HepG2 (cell line): ENCODE data around the gene NABP2. TPM values are rescaled to one million over a fixed set of nuclear protein-coding genes. Genes with fewer than 3 reads are reported as not detected.
A peak's percentile ranks its signal among the peaks of the same experiment; 100 is the strongest.

Experiments
- ATAC-seq: fragments of 200-7000 bp; cut with Tn5 transposase; 3 replicates; pipeline ENCODE4 v1.9.1; 2020; ENCODE audit warnings: mild to moderate bottlenecking, moderate library complexity
- BruUV-seq: library from RNA; stranded (reverse); fragments of 400-500 nt; replicated peaks from 2 replicates; lab custom pipeline; 2021; lab: Mats Ljungman, UMichigan
- CTCF ChIA-PET: fragments of 300-600 bp; formaldehyde crosslinking; extraction: SDS; loops from one replicate; lab custom pipeline; 2021; ENCODE audit warnings: low total read pairs, inconsistent platforms, low intra/inter-chr PET ratio; lab: Yijun Ruan, JAX
- POLR2A ChIA-PET: fragments of 350-600 bp; sonication (Branson Sonifier 250); formaldehyde crosslinking; loops from one replicate; lab custom pipeline; 2020; ENCODE audit warnings: antibody characterized with exemption, inconsistent platforms; lab: Yijun Ruan, JAX
- DNase-seq: peaks from one replicate; pipeline ENCODE4 v3.0.0-alpha.2; 2015; ENCODE audit warnings: low spot score
- FAIRE-seq: peaks from 3 replicates; lab custom pipeline; 2011; peaks lifted over from hg19 to GRCh38; lab: Jason Lieb, UNC
- H2AFZ ChIP-seq: one replicate; pipeline ENCODE4 v1.6.1; 2011; ENCODE audit warnings: low read length, inconsistent platforms
- H3K27ac ChIP-seq: fragments of 300-600 bp; 3 replicates; pipeline ENCODE4 v1.8.0; 2011; ENCODE audit warnings: mixed run types, mild to moderate bottlenecking, mixed read lengths, low read length, inconsistent platforms; ENCODE audit not compliant: insufficient read depth; ENCODE audit errors: extremely low read length
- H3K27me3 ChIP-seq, 2 experiments: fragments of 200-600 bp in 1 of 2; 2 replicates in 1 of 2; 3 replicates in 1 of 2; pipeline versions ENCODE4 v1.6.0 to v1.8.0; 2011; ENCODE audit warnings: low read length in 2 of 2, mild to moderate bottlenecking in 2 of 2, moderate library complexity in 2 of 2, inconsistent platforms in 1 of 2; ENCODE audit not compliant: insufficient read depth in 2 of 2, control insufficient read depth in 1 of 2
- H3K36me3 ChIP-seq, 2 experiments: fragments of 200-600 bp in 1 of 2; replicated peaks in 1 of 2; 2 replicates in 1 of 2; 3 replicates in 1 of 2; pipeline versions ENCODE4 v1.5.1 to v1.8.0; 2011; ENCODE audit warnings: low read length in 2 of 2, inconsistent platforms in 1 of 2; ENCODE audit not compliant: insufficient read depth in 2 of 2, control insufficient read depth in 1 of 2
- H3K4me1 ChIP-seq: 2 replicates; pipeline ENCODE4 v1.5.1; 2012; ENCODE audit warnings: low read length, inconsistent platforms; ENCODE audit not compliant: insufficient read depth
- H3K4me2 ChIP-seq: 2 replicates; pipeline ENCODE4 v1.6.0; 2011; ENCODE audit warnings: low read depth, low read length, inconsistent platforms
- H3K4me3 ChIP-seq, 3 experiments: fragments of 200-600 bp in 1 of 3; sonication (generic), shearing (Covaris generic) in 1 of 3; replicated peaks in 1 of 3; 2 replicates each; pipeline ENCODE4 v1.5.1; 2011 to 2016; ENCODE audit warnings: low read length in 3 of 3, inconsistent platforms in 2 of 3, low read depth in 2 of 3, mild to moderate bottlenecking in 2 of 3, control low read depth in 1 of 3, mixed read lengths in 1 of 3; ENCODE audit not compliant: insufficient read depth in 1 of 3
- H3K79me2 ChIP-seq: one replicate; pipeline ENCODE4 v1.6.1; 2011; ENCODE audit warnings: low read length, inconsistent platforms; ENCODE audit not compliant: insufficient read depth
- H3K9ac ChIP-seq: 2 replicates; pipeline ENCODE4 v1.6.0; 2011; ENCODE audit warnings: mild to moderate bottlenecking, low read depth, low read length, inconsistent platforms; ENCODE audit not compliant: insufficient read depth
- H3K9me3 ChIP-seq: 2 replicates; pipeline ENCODE4 v1.5.1; 2012; ENCODE audit warnings: mild to moderate bottlenecking, low read length
- H4K20me1 ChIP-seq: 2 replicates; pipeline ENCODE4 v1.6.0; 2011; ENCODE audit warnings: inconsistent platforms, mild to moderate bottlenecking, low read length, moderate library complexity; ENCODE audit not compliant: insufficient read depth
- AGO2 ChIP-seq: fragments of 200-400 bp; formaldehyde crosslinking; optimal IDR thresholded peaks from 2 replicates; pipeline ENCODE3; 2017; ENCODE audit warnings: mild to moderate bottlenecking, low read depth, low read length, moderate library complexity
- CBX2 ChIP-seq, 2 experiments: fragments of 200-600 bp in 1 of 2; sonication (generic); formaldehyde crosslinking in 1 of 2; IDR thresholded peaks; 2 replicates each; pipeline versions ENCODE4 v1.7.0 to v1.8.1; 2018 to 2022; ENCODE audit warnings: low read depth in 2 of 2, low read length in 1 of 2, mild to moderate bottlenecking in 1 of 2, missing genetic modification reagents in 1 of 2
- FOXK2 ChIP-seq: fragments of 450-650 bp; IDR thresholded peaks from 2 replicates; pipeline ENCODE4 v1.6.1; 2016
- HIVEP1 ChIP-seq: sonication (generic); formaldehyde crosslinking; IDR thresholded peaks from 2 replicates; pipeline ENCODE4 v1.4.0; 2020; ENCODE audit warnings: mild to moderate bottlenecking, missing genetic modification reagents
- HMG20A ChIP-seq: IDR thresholded peaks from 2 replicates; pipeline ENCODE4 v1.6.1; 2016; ENCODE audit warnings: borderline replicate concordance
- MATR3 ChIP-seq: sonication (generic); formaldehyde crosslinking; IDR thresholded peaks from 2 replicates; pipeline ENCODE4 v1.4.0; 2020; ENCODE audit warnings: missing genetic modification reagents
- POLR2A ChIP-seq, 2 experiments: IDR thresholded peaks; 2 replicates each; pipeline ENCODE4 v1.6.1; 2011; ENCODE audit warnings: low read depth in 2 of 2, low read length in 2 of 2, mild to moderate bottlenecking in 1 of 2, moderate library complexity in 1 of 2; ENCODE audit not compliant: insufficient read depth in 1 of 2
- POLR2G ChIP-seq: fragments of 200-400 bp; formaldehyde crosslinking; IDR thresholded peaks from 2 replicates; pipeline ENCODE4 v1.6.1; 2018; ENCODE audit warnings: mild to moderate bottlenecking, low read depth, low read length, moderate library complexity
- PTBP1 ChIP-seq: fragments of 200-400 bp; formaldehyde crosslinking; IDR thresholded peaks from 2 replicates; pipeline ENCODE4 v1.6.1; 2018; ENCODE audit warnings: low read length, low read depth; ENCODE audit not compliant: poor library complexity, severe bottlenecking
- SOX5 ChIP-seq: IDR thresholded peaks from 2 replicates; pipeline ENCODE4 v1.6.1; 2016; ENCODE audit warnings: borderline replicate concordance
- ZBTB3 ChIP-seq: sonication (generic); formaldehyde crosslinking; IDR thresholded peaks from 2 replicates; pipeline ENCODE4 v1.4.0; 2020; ENCODE audit warnings: low read depth, mild to moderate bottlenecking, moderate library complexity, missing genetic modification reagents, borderline replicate concordance
- ZFP1 ChIP-seq: IDR thresholded peaks from 2 replicates; pipeline ENCODE4 v1.6.1; 2016
- ZNF709 ChIP-seq: sonication (generic); formaldehyde crosslinking; IDR thresholded peaks from 2 replicates; pipeline ENCODE4 v1.5.0; 2020; ENCODE audit warnings: mild to moderate bottlenecking, missing genetic modification reagents
- ZNF879 ChIP-seq: sonication (generic); formaldehyde crosslinking; IDR thresholded peaks from 2 replicates; pipeline ENCODE4 v1.8.1; 2023; ENCODE audit warnings: missing genetic modification reagents
- ZSCAN9 ChIP-seq: IDR thresholded peaks from 2 replicates; pipeline ENCODE4 v1.6.1; 2016; ENCODE audit warnings: borderline replicate concordance
- WGBS: methylation state at CpG from one replicate; pipeline ENCODE4 v1.1.6; 2017; ENCODE audit warnings: low lambda C conversion rate; 5-methylcytosine and 5-hydroxymethylcytosine counted together
- in situ Hi-C: cut with HindIII; loops from 2 replicates; pipeline ENCODE4 v1.10.0; 2017; ENCODE audit warnings: low pct_unique_long_range_greater_than_20kb; ENCODE audit not compliant: extremely low pct_ligation_motif_present
- intact Hi-C: fragments of 100-400 bp; cut with micrococcal nuclease; formaldehyde crosslinking; loops from one replicate; pipeline ENCODE4 v1.10.0; 2022; ENCODE audit not compliant: unreplicated experiment
- polyA plus RNA-seq, 8 experiments: library from polyadenylated mRNA; depleted of rRNA in 3 of 8; stranded (reverse) in 7 of 8; unstranded in 1 of 8; fragments of >200 nt; fragmentation: Illumina TruSeq in 4 of 8; extraction: Trizol in 4 of 8; gene quantifications; 2 replicates each; pipeline versions ENCODE4 v1.2.1 to v1.2.3, GENCODE V29; 2011 to 2016; ENCODE audit warnings: low read depth in 4 of 8, missing spikeins in 1 of 8, mixed read lengths in 1 of 8; ENCODE audit not compliant: insufficient read depth in 1 of 8
- total RNA-seq, 5 experiments: library from RNA; depleted of rRNA; stranded (reverse); fragments of >200 nt; fragmentation: Illumina TruSeq; extraction: Trizol; gene quantifications; 2 replicates each; pipeline ENCODE4 v1.2.3, GENCODE V29; 2016; ENCODE audit warnings: low read depth in 1 of 5

The NABP2 gene
- total and polyA plus RNA-seq, 2 of the 13 experiments (the other 11 are each of a cell fraction or from before 2014, with no cell fraction given): 33.2 to 35.5 TPM

- Histone ChIP-seq H3K27ac (no peak overlapping the region), H3K36me3 (peaks cover 4 to 19% of the 10 kb centered on the region in 2 experiments; a peak in 4 of 5 replicates), H2AFZ (no peak overlapping the region), H3K4me2 (no peak overlapping the region), H4K20me1 (no peaks in the 10 kb centered on the region), H3K4me3 (no peak overlapping the region), H3K4me1 (peaks cover 20% of the 10 kb centered on the region), H3K9ac (no peak overlapping the region), H3K79me2 (peaks cover 15% of the 10 kb centered on the region), H3K27me3 (no peaks in the 10 kb centered on the region), H3K9me3 (no peaks in the 10 kb centered on the region)
- intact Hi-C loops (no loop called here), in situ Hi-C loops (no loop called here)
- ChIA-PET CTCF (no interaction called here), POLR2A (interaction anchor here (1.3 to 1.9 kb wide), 2 partner anchors 14 to 22 kb away, joined by 3 to 9 read pairs; partner anchors contain the start of genes ANKRD52 and RNF41)
- DNase-seq (no peak), ATAC-seq (no peak), FAIRE-seq (no peak)
- TF ChIP-seq ZFP1 (CRISPR knock-in tag) (no peak), ZNF879 (no peak), MATR3 (no peak), HIVEP1 (CRISPR knock-in tag) (no peak), ZNF709 (CRISPR knock-in tag) (no peak), HMG20A (no peak)
- 95% methylated on average over 6 of the region's 6 CpGs for WGBS
- TSS peak; percentile 16 for BruUV-seq
Measured at GRCh38 chr12:56236091-56236490, 11.9 kb downstream of the NABP2 start.

GRCh38 chr12:56236985-56237384 lies 12.8 kb downstream of the NABP2 start:
- ChIA-PET POLR2A (interaction anchor here (1.3 to 1.9 kb wide), 2 partner anchors 15 to 21 kb away, joined by 3 to 9 read pairs; partner anchors contain the start of genes ANKRD52 and RNF41), CTCF (no interaction called here)
- intact Hi-C loops: no loop called here
- no TSS peak for BruUV-seq
- no peak overlapping the region for H3K4me2 ChIP-seq
- no peak for FAIRE-seq
- H3K27me3 ChIP-seq: no peaks in the 10 kb centered on the region
- no peak overlapping the region for H3K9ac ChIP-seq
- peaks cover 12% of the 10 kb centered on the region for H3K4me1 ChIP-seq
- no peaks in the 10 kb centered on the region for H4K20me1 ChIP-seq
- no peak overlapping the region for H3K4me3 ChIP-seq
- no peak overlapping the region for H3K27ac ChIP-seq
- no peak for ATAC-seq
- in situ Hi-C loops: no loop called here
- TF ChIP-seq CBX2 (IDR thresholded peaks at IDR 0.05; ENCODE audit: low read depth, low read length) (no peak), CBX2 (CRISPR knock-in tag; IDR thresholded peaks at IDR 0.05; ENCODE audit: low read depth) (no peak), SOX5 (CRISPR knock-in tag) (no peak), POLR2A (IDR thresholded peaks at IDR 0.05; ENCODE audit: insufficient read depth in 1 of 2, low read depth in 2 of 2, low read length in 2 of 2) (peak in 1 of 2 experiments; percentile 47; a peak in 1 of 4 replicates), ZBTB3 (CRISPR knock-in tag) (no peak), PTBP1 (no peak), AGO2 (peak; percentile 12), ZSCAN9 (CRISPR knock-in tag) (no peak), POLR2G (peak; percentile 14; the same call in 1 of the 2 replicates), FOXK2 (no peak)
- no peaks in the 10 kb centered on the region for H3K9me3 ChIP-seq
- no peak overlapping the region for H2AFZ ChIP-seq
- DNase-seq: no peak
- peaks cover 7 to 23% of the 10 kb centered on the region in 2 experiments; a peak in 4 of 5 replicates for H3K36me3 ChIP-seq
- 75% methylated on average over 1 of the region's 5 CpGs for WGBS
- H3K79me2 ChIP-seq: peaks cover 6% of the 10 kb centered on the region
